H9 (cell line): ENCODE measurements around the gene TRMT11. TPM values are rescaled to one million over a fixed set of nuclear protein-coding genes. Genes with fewer than 3 reads are reported as not detected.

ENCODE experiments used
- DNase-seq: peaks from one replicate; pipeline ENCODE4 v3.0.0-alpha.2; 2017
- H2AFZ ChIP-seq: one replicate; pipeline ENCODE4 v1.6.1; 2013; ENCODE audit warnings: mild to moderate bottlenecking, low read length, control low read depth, moderate library complexity
- H2AK5ac ChIP-seq: 2 replicates; pipeline ENCODE4 v1.6.1; 2013; ENCODE audit warnings: low read length, control low read depth, mixed read lengths; ENCODE audit not compliant: insufficient read length
- H2BK120ac ChIP-seq: one replicate; pipeline ENCODE4 v1.6.1; 2013; ENCODE audit warnings: low read depth, mild to moderate bottlenecking, low read length, control low read depth, inconsistent platforms; ENCODE audit not compliant: poor library complexity, severe bottlenecking
- H2BK12ac ChIP-seq: 2 replicates; pipeline ENCODE4 v1.6.1; 2013; ENCODE audit warnings: low read length, control low read depth, mixed read lengths, low read depth; ENCODE audit not compliant: insufficient read length
- H2BK15ac ChIP-seq: 2 replicates; pipeline ENCODE4 v1.6.1; 2013; ENCODE audit warnings: low read depth, low read length, control low read depth
- H2BK20ac ChIP-seq: one replicate; pipeline ENCODE4 v1.6.1; 2013; ENCODE audit warnings: low read depth, mild to moderate bottlenecking, low read length, control low read depth, inconsistent platforms; ENCODE audit not compliant: poor library complexity, severe bottlenecking
- H2BK5ac ChIP-seq: 2 replicates; pipeline ENCODE4 v1.6.1; 2013; ENCODE audit warnings: low read length, control low read depth, mixed read lengths; ENCODE audit not compliant: insufficient read length
- H3K14ac ChIP-seq: 2 replicates; pipeline ENCODE4 v1.6.1; 2013; ENCODE audit warnings: low read length, control low read depth; ENCODE audit not compliant: insufficient read depth
- H3K18ac ChIP-seq: 2 replicates; pipeline ENCODE4 v1.6.1; 2013; ENCODE audit warnings: low read depth, mild to moderate bottlenecking, mixed read lengths, low read length, control low read depth; ENCODE audit not compliant: insufficient read length
- H3K23ac ChIP-seq: 2 replicates; pipeline ENCODE4 v1.6.1; 2013; ENCODE audit warnings: low read length, control low read depth, mixed read lengths, low read depth; ENCODE audit not compliant: insufficient read length
- H3K23me2 ChIP-seq: 2 replicates; pipeline ENCODE4 v1.6.1; 2013; ENCODE audit warnings: low read depth, mild to moderate bottlenecking, mixed read lengths, low read length, control low read depth; ENCODE audit not compliant: insufficient read length, poor library complexity, severe bottlenecking
- H3K27ac ChIP-seq: 2 replicates; pipeline ENCODE4 v1.5.1; 2013; ENCODE audit warnings: low read length, control low read depth, mixed read lengths, low read depth; ENCODE audit not compliant: insufficient read length
- H3K27me3 ChIP-seq: 2 replicates; pipeline ENCODE4 v1.6.1; 2013; ENCODE audit warnings: low read length, control low read depth, inconsistent platforms; ENCODE audit not compliant: insufficient read depth
- H3K4ac ChIP-seq: 2 replicates; pipeline ENCODE4 v1.6.1; 2013; ENCODE audit warnings: low read depth, mild to moderate bottlenecking, control low read depth, inconsistent platforms, low read length, moderate library complexity
- H3K4me1 ChIP-seq: 2 replicates; pipeline ENCODE4 v1.6.1; 2013; ENCODE audit warnings: low read length, control low read depth, inconsistent platforms; ENCODE audit not compliant: insufficient read depth
- H3K4me2 ChIP-seq: 2 replicates; pipeline ENCODE4 v1.6.1; 2013; ENCODE audit warnings: low read length, control low read depth, mixed read lengths; ENCODE audit not compliant: insufficient read length, insufficient read depth
- H3K56ac ChIP-seq: 2 replicates; pipeline ENCODE4 v1.6.1; 2013; ENCODE audit warnings: low read depth, mild to moderate bottlenecking, mixed read lengths, low read length, control low read depth; ENCODE audit not compliant: insufficient read length
- H3K79me1 ChIP-seq: 2 replicates; pipeline ENCODE4 v1.6.1; 2013; ENCODE audit warnings: low read depth, mild to moderate bottlenecking, moderate library complexity, low read length, control low read depth, inconsistent platforms; ENCODE audit not compliant: insufficient read depth, poor library complexity, severe bottlenecking
- H3K79me2 ChIP-seq: 2 replicates; pipeline ENCODE4 v1.6.1; 2013; ENCODE audit warnings: low read length, control low read depth, inconsistent platforms; ENCODE audit not compliant: insufficient read depth
- H3K9ac ChIP-seq: 2 replicates; pipeline ENCODE4 v1.6.1; 2013; ENCODE audit warnings: low read length, control low read depth, mixed read lengths; ENCODE audit not compliant: insufficient read length; ENCODE audit errors: extremely low read depth
- H3K9me3 ChIP-seq: one replicate; pipeline ENCODE4 v1.6.1; 2013; ENCODE audit warnings: low read depth, low read length, inconsistent platforms; ENCODE audit not compliant: control insufficient read depth
- H3T11ph ChIP-seq: one replicate; pipeline ENCODE4 v1.6.1; 2013; ENCODE audit warnings: mild to moderate bottlenecking, low read length, control low read depth, inconsistent platforms
- H4K20me1 ChIP-seq: one replicate; pipeline ENCODE4 v1.6.1; 2013; ENCODE audit not compliant: control insufficient read depth, insufficient read length, insufficient read depth
- H4K5ac ChIP-seq: 2 replicates; pipeline ENCODE4 v1.6.1; 2013; ENCODE audit warnings: low read depth, mild to moderate bottlenecking, mixed read lengths, low read length, control low read depth; ENCODE audit not compliant: insufficient read length
- H4K8ac ChIP-seq: replicated peaks from 2 replicates; pipeline ENCODE4 v1.6.1; 2013; ENCODE audit warnings: low read length, control low read depth, mixed read lengths, low read depth; ENCODE audit not compliant: insufficient read length
- H4K91ac ChIP-seq: 2 replicates; pipeline ENCODE4 v1.6.1; 2013; ENCODE audit warnings: low read depth, mild to moderate bottlenecking, moderate library complexity, mixed read lengths, low read length, control low read depth; ENCODE audit not compliant: insufficient read length
- H3K27ac Mint-ChIP-seq, 3 experiments: 2 replicates in 2 of 3; 3 replicates in 1 of 3; pipeline ENCODE4 v1.8.0; 2020 to 2021; ENCODE audit warnings: mixed read lengths in 3 of 3, mild to moderate bottlenecking in 1 of 3, moderate library complexity in 1 of 3
- H3K27me3 Mint-ChIP-seq: 2 replicates; pipeline ENCODE4 v1.8.0; 2021; ENCODE audit warnings: low read depth, mild to moderate bottlenecking, moderate library complexity, mixed read lengths
- H3K36me3 Mint-ChIP-seq, 3 experiments: 2 replicates in 2 of 3; 3 replicates in 1 of 3; pipeline ENCODE4 v1.8.0; 2020 to 2021; ENCODE audit warnings: low read depth in 3 of 3, mixed read lengths in 3 of 3; ENCODE audit not compliant: insufficient read depth in 1 of 3
- H3K4me1 Mint-ChIP-seq, 2 experiments: 2 replicates each; pipeline ENCODE4 v1.8.0; 2020; ENCODE audit warnings: mixed read lengths in 2 of 2
- H3K4me3 Mint-ChIP-seq, 2 experiments: 2 replicates in 1 of 2; 3 replicates in 1 of 2; pipeline ENCODE4 v1.8.0; 2020 to 2021; ENCODE audit warnings: mild to moderate bottlenecking in 2 of 2, mixed read lengths in 2 of 2, moderate library complexity in 1 of 2
- H3K9me3 Mint-ChIP-seq, 2 experiments: 2 replicates in 1 of 2; 3 replicates in 1 of 2; pipeline ENCODE4 v1.8.0; 2020; ENCODE audit warnings: mild to moderate bottlenecking in 2 of 2, mixed read lengths in 2 of 2, moderate library complexity in 1 of 2
- CTCF ChIP-seq: fragments of 200-600 bp; sonication (generic); conservative IDR thresholded peaks from 3 replicates; pipeline ENCODE4 v1.8.0; 2021; ENCODE audit warnings: antibody characterized with exemption, mild to moderate bottlenecking
- WGBS: extraction: QIAGEN DNeasy Blood & Tissue Kit; methylation state at CpG from one replicate; pipeline ENCODE4 v1.1.7; 2013; ENCODE audit warnings: missing lambda C conversion rate, low lambda C conversion rate, mixed read lengths; ENCODE audit not compliant: insufficient read length; ENCODE audit errors: extremely low coverage; 5-methylcytosine and 5-hydroxymethylcytosine counted together
- total RNA-seq: library from RNA; stranded (reverse); gene quantifications from 2 replicates; pipeline ENCODE4 v1.2.1, GENCODE V29; 2021

TRMT11 gene
- total RNA-seq, 1 experiment from 2014 or later: 31.1 TPM

DNA sequence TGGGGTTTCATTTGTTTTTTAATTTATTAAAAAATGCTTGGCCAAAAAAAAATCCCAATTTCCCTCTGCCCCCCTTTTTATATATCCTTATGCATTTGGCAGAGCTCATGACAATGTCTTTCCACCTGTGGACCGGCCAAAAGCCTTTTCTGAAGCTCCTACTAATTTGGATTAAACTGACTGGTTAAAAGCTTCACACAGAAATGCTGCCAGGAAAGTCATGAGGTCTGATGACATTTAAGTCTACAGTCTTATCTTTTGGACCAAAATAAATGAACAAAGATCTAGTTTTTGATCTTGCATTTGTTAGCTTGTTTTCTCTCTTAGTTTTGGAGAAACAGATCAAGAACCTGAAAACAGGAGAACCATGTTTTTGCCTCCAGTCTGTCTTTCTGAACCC lies 66.1 kb downstream of the TRMT11 start:
- no peak overlapping the region for H2AFZ ChIP-seq
- no peak for TF ChIP-seq CTCF
- H2AK5ac ChIP-seq: no peak overlapping the region
- WGBS: no CpG with 5 or more reads among the region's 1 CpG
- no peaks in the 10 kb centered on the region for H3K79me1 ChIP-seq
- H3K9me3 Mint-ChIP-seq: no peaks in the 10 kb centered on the region
- H3K4me3 Mint-ChIP-seq: no peak overlapping the region
- H4K20me1 ChIP-seq: no peaks in the 10 kb centered on the region
- no peaks in the 10 kb centered on the region for H3K27me3 ChIP-seq
- no peak overlapping the region for H3K18ac ChIP-seq
- no peak overlapping the region for H4K91ac ChIP-seq
- H3K9ac ChIP-seq: no peak overlapping the region
- no peak overlapping the region for H2BK15ac ChIP-seq
- no peak overlapping the region for H3K4me2 ChIP-seq
- H2BK5ac ChIP-seq: no peak overlapping the region
- H3K27ac Mint-ChIP-seq: no peak overlapping the region
- peaks cover 0 to 4% of the 10 kb centered on the region in 2 experiments; a peak in 1 of 4 replicates for H3K4me1 Mint-ChIP-seq
- DNase-seq: no peak
- no peaks in the 10 kb centered on the region for H3K27me3 Mint-ChIP-seq
- no peak overlapping the region for H3K4ac ChIP-seq
- H2BK120ac ChIP-seq: no peak overlapping the region
- no peak overlapping the region for H3K23ac ChIP-seq
- no peaks in the 10 kb centered on the region for H3K9me3 ChIP-seq
- H3K23me2 ChIP-seq: no peaks in the 10 kb centered on the region
- H3K79me2 ChIP-seq: no peaks in the 10 kb centered on the region
- peaks cover 5 to 21% (median 17%) of the 10 kb centered on the region in 3 experiments; a peak in 6 of 7 replicates for H3K36me3 Mint-ChIP-seq
- no peaks in the 10 kb centered on the region for H3K4me1 ChIP-seq
- no peak overlapping the region for H4K5ac ChIP-seq
- no peak overlapping the region for H2BK12ac ChIP-seq
- H3K56ac ChIP-seq: no peak overlapping the region
- no peak overlapping the region for H4K8ac ChIP-seq
- H3T11ph ChIP-seq: no peak overlapping the region
- H3K14ac ChIP-seq: no peak overlapping the region
- no peak overlapping the region for H2BK20ac ChIP-seq
- no peak overlapping the region for H3K27ac ChIP-seq
